Measurements from ENCODE around the gene MICAL3.

MICAL3 gene

GRCh38 chr22:17794726-17795542 is 229.4 kb downstream of the MICAL3 start:
- H3K4me3 ChIP-seq (replicated peaks; ENCODE audit: low read depth, low read length): no peak overlapping the region
- DNase-seq (ENCODE audit: low read depth): no peak
- TF ChIP-seq CTCF (IDR thresholded peaks at IDR 0.05; ENCODE audit: low read length, missing control alignments): no peak

DNA sequence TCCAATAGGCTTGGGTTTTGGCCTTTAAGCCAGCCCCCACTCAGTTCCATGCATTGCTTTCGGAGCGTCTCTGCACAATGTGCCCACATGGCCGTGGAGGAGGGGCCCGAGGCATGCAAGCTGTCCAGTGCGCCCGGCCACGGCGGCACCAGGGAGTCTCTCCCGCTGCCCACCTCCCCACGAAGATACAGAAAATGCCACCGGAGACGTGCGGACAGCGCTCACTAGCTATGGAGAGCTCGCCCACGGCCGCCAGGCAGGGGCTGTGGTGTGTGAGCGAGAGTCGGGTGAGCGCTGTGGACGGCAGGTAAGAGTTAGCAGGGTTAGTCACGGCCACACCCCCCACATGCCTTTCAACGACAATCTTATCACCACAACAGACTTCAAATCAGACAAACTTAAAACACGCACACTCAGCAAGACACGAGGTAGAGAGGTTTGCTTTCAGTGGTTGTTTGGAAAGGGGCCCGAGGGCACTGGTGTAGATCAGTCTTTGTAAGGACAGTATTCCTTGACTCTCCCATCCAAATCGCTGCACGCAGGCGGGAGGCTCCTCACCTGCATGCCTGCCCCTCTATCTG is 231.4 kb downstream of the MICAL3 start:
- no peak for TF ChIP-seq CTCF (IDR thresholded peaks at IDR 0.05; ENCODE audit: low read length, missing control alignments)
- DNase-seq (ENCODE audit: low read depth): no peak
- no peak overlapping the region for H3K4me3 ChIP-seq (replicated peaks; ENCODE audit: low read depth, low read length)

DNA sequence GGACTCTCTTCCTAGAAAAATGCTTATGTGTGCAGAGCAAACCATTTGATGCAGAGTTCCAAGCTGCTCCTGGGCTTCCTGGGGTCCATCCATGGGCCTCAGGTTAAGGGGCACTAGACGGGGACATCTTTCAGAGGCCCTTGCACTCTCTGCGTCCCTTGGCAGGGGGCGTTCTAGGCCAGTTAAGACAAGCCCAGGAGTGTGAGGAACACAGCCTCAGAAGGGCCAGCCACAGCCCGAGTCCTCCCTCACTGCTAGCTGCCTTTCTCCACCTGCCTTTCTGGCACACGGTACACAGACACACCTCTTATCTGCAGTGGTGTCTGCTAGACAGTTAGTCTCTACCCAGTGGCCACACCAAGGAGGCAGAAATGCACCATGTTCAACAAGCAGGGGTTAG is 232.1 kb downstream of the MICAL3 start:
- no peak for DNase-seq (ENCODE audit: low read depth)
- H3K4me3 ChIP-seq (replicated peaks; ENCODE audit: low read depth, low read length): no peak overlapping the region
- TF ChIP-seq CTCF (IDR thresholded peaks at IDR 0.05; ENCODE audit: low read length, missing control alignments): no peak

DNA sequence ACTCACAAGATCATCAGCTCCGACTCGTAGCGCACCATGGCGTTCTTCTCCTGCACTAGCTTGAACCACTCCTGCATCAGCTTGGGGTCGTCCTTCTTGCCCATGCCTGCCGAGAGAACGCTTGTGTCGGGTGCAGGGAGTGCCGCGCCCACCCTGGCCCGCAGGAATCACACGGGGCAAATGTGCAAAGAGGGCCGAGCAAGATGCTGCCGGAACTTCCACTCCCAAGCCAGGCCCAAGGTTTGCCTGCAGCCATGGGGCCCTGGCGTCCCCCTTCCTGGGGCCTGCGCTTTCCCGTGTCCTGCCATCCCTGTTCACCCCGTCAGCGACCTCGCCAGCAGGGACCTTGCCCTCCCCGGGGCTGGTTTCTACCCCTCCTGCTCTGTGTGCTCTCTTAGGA is 233.2 kb downstream of the MICAL3 start:
- H3K4me3 ChIP-seq (replicated peaks; ENCODE audit: low read depth, low read length): no peak overlapping the region
- no peak for DNase-seq (ENCODE audit: low read depth)
- TF ChIP-seq CTCF (IDR thresholded peaks at IDR 0.05; ENCODE audit: low read length, missing control alignments): no peak

GRCh38 chr22:17789379-17790200 is 234.8 kb downstream of the MICAL3 start:
- no peak for TF ChIP-seq CTCF (IDR thresholded peaks at IDR 0.05; ENCODE audit: low read length, missing control alignments)
- no peak overlapping the region for H3K4me3 ChIP-seq (replicated peaks; ENCODE audit: low read depth, low read length)
- DNase-seq (ENCODE audit: low read depth): no peak

GRCh38 chr22:17788528-17789378 is 235.6 kb downstream of the MICAL3 start:
- no peak for DNase-seq (ENCODE audit: low read depth)
- TF ChIP-seq CTCF (IDR thresholded peaks at IDR 0.05; ENCODE audit: low read length, missing control alignments): no peak
- H3K4me3 ChIP-seq (replicated peaks; ENCODE audit: low read depth, low read length): no peak overlapping the region

Measured in fibroblast of pulmonary artery (primary cell).